Right lung (tissue), 10 donors: Measurements from ENCODE around the gene HPF1. TPM values are rescaled to one million over a fixed set of nuclear protein-coding genes. Genes with fewer than 3 reads are reported as not detected.
"Not testable (repeated sequence)": the region's sequence is repeated elsewhere in the genome, so short reads cannot be mapped to it uniquely, and the experiment has no call there.

ENCODE experiments used
- DNase-seq, 2 donors: peaks; one replicate each; pipeline ENCODE4 v3.0.0-alpha.2; 2013
- long read RNA-seq, 8 donors: transcript quantifications; one replicate each; lab custom pipeline, GENCODE V29; 2026
- polyA plus RNA-seq, 5 donors: library from polyadenylated mRNA; unstranded; fragments of 120-200 nt; gene quantifications; one replicate each; pipeline versions ENCODE4 v1.2.1 to v1.2.3, GENCODE V29; 2013; ENCODE audit warnings: inconsistent platforms in 1 of 5, low replicate concordance in 1 of 5; ENCODE audit not compliant: insufficient read length in 5 of 5, insufficient read depth in 1 of 5

HPF1 gene
- polyA plus RNA-seq = 10 to 100 TPM; 42.7 to 56.0 (median 45.8) TPM
- long read RNA-seq, donor 1, transcript HPF1-202 (3 exons, 489 nt) = minor isoform, 6 of 66 reads
- long read RNA-seq, donor 1, transcript HPF1-201 (8 exons, 1,230 nt) = major isoform, 21 of 66 reads
- long read RNA-seq, donor 1, partial matches to known transcripts = 35 of 66 reads
- long read RNA-seq, donor 1, other reads (novel, unspliced or antisense) = 0 of 66 reads
- long read RNA-seq, donor 2, transcript HPF1-201 (8 exons, 1,230 nt) = major isoform, 24 of 36 reads
- long read RNA-seq, donor 2, partial matches to known transcripts = 6 of 36 reads
- long read RNA-seq, donor 2, other reads (novel, unspliced or antisense) = 0 of 36 reads
- long read RNA-seq, donor 3, transcript HPF1-201 (8 exons, 1,230 nt) = major isoform, 16 of 45 reads
- long read RNA-seq, donor 3, transcript HPF1-203 (2 exons, 548 nt) = minor isoform, 7 of 45 reads
- long read RNA-seq, donor 3, partial matches to known transcripts = 18 of 45 reads
- long read RNA-seq, donor 3, other reads (novel, unspliced or antisense) = 0 of 45 reads
- long read RNA-seq, donor 4, transcript HPF1-203 (2 exons, 548 nt) = major isoform, 5 of 19 reads
- long read RNA-seq, donor 4, transcript HPF1-201 (8 exons, 1,230 nt) = major isoform, 5 of 19 reads
- long read RNA-seq, donor 4, partial matches to known transcripts = 6 of 19 reads
- long read RNA-seq, donor 4, other reads (novel, unspliced or antisense) = 0 of 19 reads
- long read RNA-seq, donor 5, transcript HPF1-202 (3 exons, 489 nt) = minor isoform, 10 of 94 reads
- long read RNA-seq, donor 5, transcript HPF1-201 (8 exons, 1,230 nt) = major isoform, 39 of 94 reads
- long read RNA-seq, donor 5, transcript HPF1-203 (2 exons, 548 nt) = minor isoform, 6 of 94 reads
- long read RNA-seq, donor 5, partial matches to known transcripts = 39 of 94 reads
- long read RNA-seq, donor 5, other reads (novel, unspliced or antisense) = 0 of 94 reads
- long read RNA-seq, donor 6, transcript HPF1-202 (3 exons, 489 nt) = minor isoform, 5 of 67 reads
- long read RNA-seq, donor 6, transcript HPF1-201 (8 exons, 1,230 nt) = major isoform, 32 of 67 reads
- long read RNA-seq, donor 6, partial matches to known transcripts = 26 of 67 reads
- long read RNA-seq, donor 6, other reads (novel, unspliced or antisense) = 0 of 67 reads
- long read RNA-seq, donor 7, transcript HPF1-201 (8 exons, 1,230 nt) = major isoform, 26 of 40 reads
- long read RNA-seq, donor 7, partial matches to known transcripts = 7 of 40 reads
- long read RNA-seq, donor 7, other reads (novel, unspliced or antisense) = 0 of 40 reads
- long read RNA-seq, donor 8, transcript HPF1-201 (8 exons, 1,230 nt) = major isoform, 10 of 11 reads
- long read RNA-seq, donor 8, partial matches to known transcripts = 0 of 11 reads
- long read RNA-seq, donor 8, other reads (novel, unspliced or antisense) = 0 of 11 reads

- peak; percentile 89 to 90 for DNase-seq
These were observed at the start of gene HPF1 for GRCh38 chr4:169757575-169758184. Gene HPF1, minus strand, starts transcription at chr4:169757944. Its CDS starts 67 bp downstream, at chr4:169757877.

- not testable (repeated sequence) for DNase-seq
These were observed 49.0 kb upstream of the HPF1 start for GRCh38 chr4:169806770-169807169.

GRCh38 chr4:169803413-169803812 lies 45.7 kb upstream of the HPF1 start:
- DNase-seq = no peak

GRCh38 chr4:169802873-169803272 lies 45.1 kb upstream of the HPF1 start:
- no peak for DNase-seq

- no peak for DNase-seq
These were observed 42.8 kb upstream of the HPF1 start for GRCh38 chr4:169800541-169800940.

GRCh38 chr4:169799260-169799659 lies 41.5 kb upstream of the HPF1 start:
- no peak for DNase-seq

- DNase-seq = no peak
These were observed 37.8 kb upstream of the HPF1 start for GRCh38 chr4:169795585-169795984.

GRCh38 chr4:169791527-169792156 lies 33.9 kb upstream of the HPF1 start:
- peak; percentile 45 to 48 for DNase-seq

GRCh38 chr4:169791062-169791461 lies 33.3 kb upstream of the HPF1 start:
- DNase-seq = no peak

- no peak for DNase-seq
These were observed 17.0 kb upstream of the HPF1 start for GRCh38 chr4:169774466-169775445.

- no peak for DNase-seq
These were observed 16.1 kb upstream of the HPF1 start for GRCh38 chr4:169773889-169774288.

- DNase-seq = not testable (repeated sequence)
These were observed 13.9 kb upstream of the HPF1 start for GRCh38 chr4:169771556-169772080.

GRCh38 chr4:169770416-169770815 lies 12.7 kb upstream of the HPF1 start:
- no peak for DNase-seq

GRCh38 chr4:169768385-169768784 lies 10.6 kb upstream of the HPF1 start:
- DNase-seq = no peak

- DNase-seq = no peak
These were observed 9.0 kb upstream of the HPF1 start for GRCh38 chr4:169766741-169767140.

- DNase-seq = no peak
These were observed 8.1 kb upstream of the HPF1 start for GRCh38 chr4:169765835-169766234.

GRCh38 chr4:169761846-169762245 lies 4.1 kb upstream of the HPF1 start:
- no peak for DNase-seq

- no peak for DNase-seq
These were observed 738 bp upstream of the HPF1 start for GRCh38 chr4:169758401-169758962.
